Cardiac muscle cell (in vitro differentiated cells and primary cell): ENCODE results near the gene SBF2. TPM values are rescaled to one million over a fixed set of nuclear protein-coding genes. Genes with fewer than 3 reads are reported as not detected.

Source experiments
- DNase-seq, 2 donors: peaks; one replicate each; pipeline versions ENCODE4 v3.0.0 to v3.0.0-alpha.2; 2010 to 2017; ENCODE audit warnings: low read depth in 1 of 2, low spot score in 1 of 2
- H3K27ac ChIP-seq: fragments of 200-600 bp; sonication (generic); 2 replicates; pipeline ENCODE4 v1.5.1; 2016
- H3K27me3 ChIP-seq: fragments of 200-600 bp; sonication (generic); 2 replicates; pipeline ENCODE4 v1.6.0; 2016; ENCODE audit warnings: control low read depth
- H3K36me3 ChIP-seq: fragments of 200-600 bp; sonication (generic); 2 replicates; pipeline ENCODE4 v1.5.1; 2016; ENCODE audit warnings: control low read depth
- H3K4me1 ChIP-seq: fragments of 200-600 bp; sonication (generic); 2 replicates; pipeline ENCODE4 v1.8.1; 2017; ENCODE audit warnings: low read depth, mild to moderate bottlenecking, mixed run types
- H3K4me3 ChIP-seq: fragments of 200-600 bp; sonication (generic); 2 replicates; pipeline ENCODE4 v1.5.1; 2016; ENCODE audit warnings: mild to moderate bottlenecking
- H3K9me3 ChIP-seq: fragments of 200-600 bp; sonication (generic); 2 replicates; pipeline ENCODE4 v1.5.1; 2017; ENCODE audit warnings: low read depth, mild to moderate bottlenecking, control low read depth
- polyA plus RNA-seq: library from polyadenylated mRNA; unstranded; fragments of >200 nt; fragmentation: Nextera tagmentation; extraction: Ambion mirVana; gene quantifications from 2 replicates; pipeline ENCODE4 v1.2.1, GENCODE V29; 2016
- total RNA-seq: library from RNA; depleted of rRNA; stranded (reverse); fragments of >200 nt; gene quantifications from 2 replicates; pipeline ENCODE4 v1.2.3, GENCODE V29; 2016
- TF ChIP-seq, protein P1 (sequence below): IDR thresholded peaks from 2 replicates; pipeline ENCODE4 v1.5.1; 2012; ENCODE audit warnings: low read depth, mild to moderate bottlenecking, low read length

Gene SBF2
- total and polyA plus RNA-seq, 2 experiments from 2014 or later, result 13.3 to 32.3 TPM

DNA sequence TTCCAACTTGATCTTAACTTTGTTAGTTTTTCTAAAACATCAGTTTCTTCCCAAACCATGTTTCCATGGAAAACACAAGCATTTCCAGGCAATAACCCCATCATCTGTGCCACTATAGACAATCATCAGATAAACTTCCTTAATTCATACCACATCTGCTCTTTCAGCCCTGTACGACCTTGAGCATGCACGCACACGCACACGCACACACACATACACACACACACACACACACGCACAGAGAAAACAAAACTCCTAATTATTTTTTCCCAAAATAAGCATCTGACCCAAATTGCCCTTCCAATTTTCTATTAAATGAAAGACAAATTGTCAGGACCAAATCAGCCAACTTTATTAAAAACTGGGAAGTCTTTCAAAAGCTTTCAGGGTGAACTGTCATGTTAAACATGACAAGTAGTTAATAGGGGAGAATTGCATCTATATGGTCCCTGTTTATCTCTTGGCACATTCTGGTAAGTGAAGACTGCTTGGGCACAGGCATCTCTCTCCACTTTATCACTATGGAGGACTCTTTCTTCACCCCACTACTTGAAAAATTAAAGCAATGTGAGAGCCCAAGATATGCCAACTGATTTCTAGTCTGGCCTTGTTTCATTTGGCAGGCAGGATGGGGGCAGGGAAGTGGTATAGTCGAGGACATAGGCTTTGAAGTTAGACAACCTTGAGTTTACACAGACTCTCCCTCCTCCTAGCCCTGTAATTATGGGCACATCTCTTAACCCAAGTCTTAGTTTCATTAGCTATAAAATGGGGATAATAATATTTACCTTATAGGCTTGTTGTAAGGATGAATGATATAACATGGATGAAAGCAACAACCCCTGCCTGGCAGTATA is 25.9 kb upstream of the SBF2 start:
- TF ChIP-seq, protein P1, sequence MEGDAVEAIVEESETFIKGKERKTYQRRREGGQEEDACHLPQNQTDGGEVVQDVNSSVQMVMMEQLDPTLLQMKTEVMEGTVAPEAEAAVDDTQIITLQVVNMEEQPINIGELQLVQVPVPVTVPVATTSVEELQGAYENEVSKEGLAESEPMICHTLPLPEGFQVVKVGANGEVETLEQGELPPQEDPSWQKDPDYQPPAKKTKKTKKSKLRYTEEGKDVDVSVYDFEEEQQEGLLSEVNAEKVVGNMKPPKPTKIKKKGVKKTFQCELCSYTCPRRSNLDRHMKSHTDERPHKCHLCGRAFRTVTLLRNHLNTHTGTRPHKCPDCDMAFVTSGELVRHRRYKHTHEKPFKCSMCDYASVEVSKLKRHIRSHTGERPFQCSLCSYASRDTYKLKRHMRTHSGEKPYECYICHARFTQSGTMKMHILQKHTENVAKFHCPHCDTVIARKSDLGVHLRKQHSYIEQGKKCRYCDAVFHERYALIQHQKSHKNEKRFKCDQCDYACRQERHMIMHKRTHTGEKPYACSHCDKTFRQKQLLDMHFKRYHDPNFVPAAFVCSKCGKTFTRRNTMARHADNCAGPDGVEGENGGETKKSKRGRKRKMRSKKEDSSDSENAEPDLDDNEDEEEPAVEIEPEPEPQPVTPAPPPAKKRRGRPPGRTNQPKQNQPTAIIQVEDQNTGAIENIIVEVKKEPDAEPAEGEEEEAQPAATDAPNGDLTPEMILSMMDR, result no peak
- no peak for DNase-seq
- no peak overlapping the region for H3K27ac ChIP-seq
- no peaks in the 10 kb centered on the region for H3K9me3 ChIP-seq
- no peak overlapping the region for H3K4me3 ChIP-seq
- H3K36me3 ChIP-seq, result no peaks in the 10 kb centered on the region
- no peaks in the 10 kb centered on the region for H3K27me3 ChIP-seq
- H3K4me1 ChIP-seq, result peaks cover 3% of the 10 kb centered on the region

DNA sequence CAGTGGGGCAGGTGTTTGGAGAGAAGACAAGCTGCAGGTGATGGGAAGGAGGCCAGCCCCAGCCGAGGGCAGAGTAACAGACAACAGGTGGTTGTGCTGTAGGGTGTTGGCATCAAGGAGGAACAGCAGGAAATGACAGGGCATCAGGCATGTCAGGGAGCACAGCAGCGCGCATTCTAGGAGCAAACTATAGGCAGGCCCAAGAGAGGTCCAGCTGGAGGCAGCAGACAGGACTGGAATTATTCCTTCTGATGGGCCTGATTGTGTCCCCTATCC is 24.4 kb upstream of the SBF2 start:
- no peak for DNase-seq
- no peaks in the 10 kb centered on the region for H3K27me3 ChIP-seq
- H3K9me3 ChIP-seq, result no peaks in the 10 kb centered on the region
- H3K27ac ChIP-seq, result no peak overlapping the region
- no peak overlapping the region for H3K4me3 ChIP-seq
- TF ChIP-seq, protein P1, result no peak
- H3K36me3 ChIP-seq, result no peaks in the 10 kb centered on the region
- H3K4me1 ChIP-seq, result peaks cover 3% of the 10 kb centered on the region

DNA sequence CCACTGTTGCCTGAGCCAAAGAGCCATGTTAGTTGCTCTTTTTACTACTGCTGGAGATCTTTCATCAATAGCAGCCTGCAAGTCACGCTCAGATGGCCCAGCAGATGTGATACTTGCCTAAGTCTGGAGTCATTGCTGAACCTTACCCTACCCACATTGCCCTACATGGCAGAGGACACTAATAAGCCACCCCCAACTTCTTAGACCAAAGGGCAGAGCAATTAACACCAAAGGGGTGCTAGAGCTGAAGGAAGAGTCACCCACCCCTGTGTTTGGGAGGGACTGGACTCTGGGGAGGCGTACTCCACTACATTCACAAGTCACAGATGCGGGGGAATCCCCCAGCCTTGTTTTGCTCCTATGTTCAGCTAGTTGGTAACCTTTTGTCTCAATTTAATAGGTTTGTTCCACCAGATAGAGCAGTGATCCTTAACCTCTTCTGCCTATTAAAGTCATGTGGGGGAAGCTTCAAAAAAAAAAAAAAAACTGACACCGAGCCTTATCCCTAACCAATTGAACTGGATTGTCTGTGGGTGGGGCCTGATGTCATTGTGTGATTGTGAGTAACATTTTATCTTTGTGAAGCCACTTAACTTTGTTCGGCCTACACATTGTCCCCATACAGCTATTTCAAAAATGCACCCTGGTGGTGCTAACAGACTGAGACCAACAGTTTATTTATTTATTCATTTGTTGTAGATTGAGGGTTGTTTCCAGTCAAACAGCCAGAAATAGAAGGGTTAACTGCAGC is 23.9 kb upstream of the SBF2 start:
- H3K9me3 ChIP-seq, result no peaks in the 10 kb centered on the region
- no peak for DNase-seq
- H3K36me3 ChIP-seq, result no peaks in the 10 kb centered on the region
- no peaks in the 10 kb centered on the region for H3K27me3 ChIP-seq
- TF ChIP-seq, protein P1, result no peak
- no peak overlapping the region for H3K27ac ChIP-seq
- no peak overlapping the region for H3K4me3 ChIP-seq
- H3K4me1 ChIP-seq, result peaks cover 3% of the 10 kb centered on the region

DNA sequence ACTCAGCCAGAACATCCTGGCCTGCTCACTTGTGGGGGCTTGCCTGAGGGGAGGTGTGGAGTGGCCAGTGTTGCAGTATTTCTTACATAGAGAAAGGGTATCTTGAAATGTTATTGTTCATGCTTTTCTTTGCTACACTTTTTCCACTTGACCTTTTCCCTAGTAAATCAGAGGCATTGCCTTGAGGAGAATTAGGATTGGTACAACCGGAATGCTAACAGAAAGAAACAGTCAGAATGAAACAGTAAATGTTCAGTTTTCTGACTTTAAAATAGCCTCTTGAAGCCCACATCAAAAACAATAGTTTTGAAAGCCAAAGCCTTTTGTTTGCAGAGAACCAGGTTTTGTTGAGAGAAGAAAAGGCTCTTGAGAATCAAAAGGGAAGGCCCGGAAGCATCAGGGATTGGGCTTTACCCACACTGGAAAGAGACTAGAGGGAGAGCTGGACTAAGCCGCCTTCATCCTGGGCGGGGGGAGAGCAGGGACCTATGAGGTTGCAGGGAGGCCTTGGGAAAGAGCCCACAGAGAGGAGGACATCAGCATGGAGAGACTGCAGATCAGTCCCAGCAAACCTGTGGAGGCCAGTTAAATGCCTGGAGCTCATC is 23.2 kb upstream of the SBF2 start:
- Histone ChIP-seq H3K27me3 (no peaks in the 10 kb centered on the region), H3K9me3 (no peaks in the 10 kb centered on the region), H3K4me1 (peaks cover 3% of the 10 kb centered on the region), H3K36me3 (no peaks in the 10 kb centered on the region), H3K27ac (no peak overlapping the region), H3K4me3 (no peak overlapping the region)
- TF ChIP-seq, protein P1, result no peak
- DNase-seq, result no peak

DNA sequence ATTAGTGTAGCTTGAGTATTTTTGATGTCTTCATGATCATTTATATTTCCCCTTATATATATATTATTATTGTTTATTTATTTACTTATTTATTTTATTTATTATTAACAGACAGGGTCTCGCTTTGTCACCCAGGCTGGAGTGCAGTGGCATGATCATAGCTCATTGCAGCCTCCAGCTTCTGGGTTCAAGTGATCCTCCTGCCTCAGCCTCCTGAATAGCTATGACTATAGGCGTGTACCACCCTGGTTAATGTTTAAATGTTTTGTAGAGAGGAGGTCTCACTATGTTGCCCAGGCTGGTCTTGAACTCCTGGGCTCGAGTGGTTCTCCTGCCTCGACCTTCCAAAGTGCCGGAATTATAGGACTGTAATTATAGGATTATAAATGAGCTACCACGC is 21.1 kb upstream of the SBF2 start:
- Histone ChIP-seq H3K4me1 (peaks cover 9% of the 10 kb centered on the region), H3K27ac (no peak overlapping the region), H3K9me3 (no peaks in the 10 kb centered on the region), H3K27me3 (no peaks in the 10 kb centered on the region), H3K4me3 (no peak overlapping the region), H3K36me3 (no peaks in the 10 kb centered on the region)
- TF ChIP-seq, protein P1, result no peak
- no peak for DNase-seq
